GM19395 (cell line): ENCODE data around the gene SLC25A34.

ENCODE experiments used
- ATAC-seq: cut with Tn5 transposase; IDR thresholded peaks from one replicate; pipeline ENCODE4 v1.9.1; 2021; ENCODE audit warnings: mild to moderate bottlenecking, moderate library complexity; ENCODE audit not compliant: unreplicated experiment

Gene SLC25A34

DNA sequence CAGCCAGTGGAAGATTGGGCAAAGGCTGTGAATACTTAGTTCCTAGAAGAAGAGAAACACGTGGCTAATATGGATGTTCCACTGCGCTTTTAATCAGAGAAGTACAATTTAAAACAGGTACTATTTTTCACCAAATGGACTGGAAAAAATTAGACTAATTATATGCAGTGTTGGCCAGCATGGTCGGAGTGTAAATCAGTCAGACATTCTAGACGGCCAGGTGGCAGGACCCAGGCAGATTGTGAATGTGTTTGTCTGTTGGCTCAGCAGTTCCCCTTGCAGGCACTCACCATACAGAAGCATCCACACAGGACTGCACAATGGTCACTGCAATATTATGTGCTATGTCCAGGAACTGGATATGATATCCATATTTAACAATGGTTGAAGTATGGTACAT, 23.9 kb upstream of the SLC25A34 start:
- no peak for ATAC-seq

DNA sequence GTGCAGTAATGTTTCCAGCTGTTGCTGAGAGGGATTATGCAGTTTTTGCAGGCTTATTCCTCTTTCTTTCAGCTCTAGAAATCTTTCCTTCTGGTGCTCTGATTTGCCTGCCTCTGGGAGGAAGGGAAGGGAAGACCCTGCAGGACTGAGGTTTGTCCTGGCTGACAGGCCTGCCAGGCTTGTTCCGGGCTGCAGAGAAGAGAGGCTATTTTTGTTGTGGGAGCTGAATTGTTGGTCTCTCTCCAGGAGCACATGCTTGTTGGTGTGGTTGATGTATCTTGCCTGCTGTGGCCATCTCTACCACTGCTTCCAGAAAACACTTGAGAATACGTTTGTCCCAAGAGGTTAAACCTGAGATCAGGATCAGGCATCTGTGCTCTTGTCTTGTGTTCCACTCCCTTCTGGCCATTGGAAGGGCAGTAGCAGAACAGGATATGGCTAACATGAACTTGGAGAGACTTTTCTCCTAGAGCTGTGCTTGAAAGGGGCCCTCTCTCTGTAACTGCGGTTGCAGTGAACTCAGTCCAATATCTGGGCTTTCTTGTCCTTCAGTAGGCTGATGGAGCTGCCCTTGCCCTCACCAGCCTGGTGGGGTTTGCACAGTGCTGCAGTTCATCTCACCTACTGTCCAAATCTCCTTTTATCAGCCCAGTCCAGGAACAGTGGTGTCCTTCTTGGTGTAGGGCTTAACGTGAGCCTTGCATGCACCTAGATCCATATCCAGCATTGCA, 21.5 kb upstream of the SLC25A34 start:
- no peak for ATAC-seq

GRCh38 chr1:15717418-15718125, 18.5 kb upstream of the SLC25A34 start:
- no peak for ATAC-seq

GRCh38 chr1:15718199-15718601, 17.9 kb upstream of the SLC25A34 start:
- no peak for ATAC-seq

GRCh38 chr1:15719381-15720120, 16.5 kb upstream of the SLC25A34 start:
- ATAC-seq: no peak

DNA sequence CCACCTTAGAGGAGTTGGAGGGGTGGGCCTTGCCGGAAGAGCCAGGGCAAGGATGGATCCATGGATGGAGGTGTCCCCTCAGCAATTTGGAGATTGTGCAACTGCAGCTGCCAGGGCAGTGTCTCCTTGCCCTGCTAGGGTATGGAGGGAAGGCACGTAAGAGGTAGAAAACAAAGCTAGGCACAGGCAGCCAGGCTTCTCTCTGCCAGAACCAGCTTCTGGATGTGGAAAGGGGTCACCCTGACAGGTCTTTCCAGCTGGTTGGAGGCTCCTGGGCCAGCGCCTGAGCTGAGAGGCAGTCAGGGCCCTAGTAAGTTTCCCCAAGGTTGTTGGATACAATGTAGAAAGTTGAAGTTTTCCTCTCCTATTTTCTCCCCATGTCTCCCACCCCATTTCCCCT, 15.2 kb upstream of the SLC25A34 start:
- ATAC-seq: no peak

DNA sequence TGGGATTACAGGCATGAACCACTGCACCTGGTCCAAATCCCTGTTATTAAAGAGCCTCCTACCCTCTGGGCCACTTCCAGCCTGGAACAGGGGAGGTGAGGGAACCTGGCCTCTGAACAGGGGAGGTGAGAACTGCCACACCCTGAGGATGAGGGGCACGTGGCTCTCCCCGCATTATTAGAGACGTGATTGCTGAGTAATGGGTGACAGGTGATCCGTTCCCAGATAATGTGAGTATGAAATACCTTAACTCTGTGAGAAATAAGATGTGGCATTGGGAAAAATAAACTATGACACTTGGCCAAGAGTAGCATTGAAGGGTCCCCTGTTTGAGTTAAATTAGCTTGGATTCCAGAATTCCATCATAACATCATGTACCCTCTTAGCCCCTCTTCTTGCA, 13.6 kb upstream of the SLC25A34 start:
- no peak for ATAC-seq

DNA sequence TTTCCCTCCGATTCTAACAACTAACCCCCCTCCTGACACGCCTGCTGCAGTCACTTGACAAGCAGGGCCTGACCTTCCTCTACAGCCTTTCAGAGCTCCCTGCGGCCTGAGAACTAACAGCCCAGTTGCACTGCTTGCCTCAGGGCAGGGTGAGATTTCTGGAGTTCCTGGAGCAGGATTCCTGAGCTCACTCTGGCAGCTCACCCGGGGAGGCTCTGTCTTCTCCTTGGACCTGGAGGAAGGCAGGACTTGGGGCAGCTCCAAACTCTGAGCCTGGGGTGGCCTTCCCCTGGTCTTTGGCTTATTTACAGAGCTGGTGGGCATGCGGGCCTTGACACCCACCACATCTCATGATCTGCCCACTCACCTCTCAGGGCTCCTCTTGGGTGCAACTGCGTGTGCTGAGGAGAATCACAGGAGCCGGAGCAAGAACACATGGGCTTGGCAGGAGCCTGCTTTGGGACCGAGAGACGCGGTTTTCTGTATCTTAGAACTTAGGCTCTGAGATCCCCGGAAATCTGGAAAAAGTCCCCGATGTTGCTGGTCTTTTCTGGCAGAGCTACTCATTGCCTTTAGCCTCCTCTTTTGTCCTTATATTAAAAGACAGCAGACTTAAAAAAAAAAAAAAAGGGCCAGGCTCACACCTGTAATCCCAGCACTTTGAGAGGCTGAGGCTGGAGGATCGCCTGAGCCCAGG, 13.1 kb upstream of the SLC25A34 start:
- no peak for ATAC-seq

DNA sequence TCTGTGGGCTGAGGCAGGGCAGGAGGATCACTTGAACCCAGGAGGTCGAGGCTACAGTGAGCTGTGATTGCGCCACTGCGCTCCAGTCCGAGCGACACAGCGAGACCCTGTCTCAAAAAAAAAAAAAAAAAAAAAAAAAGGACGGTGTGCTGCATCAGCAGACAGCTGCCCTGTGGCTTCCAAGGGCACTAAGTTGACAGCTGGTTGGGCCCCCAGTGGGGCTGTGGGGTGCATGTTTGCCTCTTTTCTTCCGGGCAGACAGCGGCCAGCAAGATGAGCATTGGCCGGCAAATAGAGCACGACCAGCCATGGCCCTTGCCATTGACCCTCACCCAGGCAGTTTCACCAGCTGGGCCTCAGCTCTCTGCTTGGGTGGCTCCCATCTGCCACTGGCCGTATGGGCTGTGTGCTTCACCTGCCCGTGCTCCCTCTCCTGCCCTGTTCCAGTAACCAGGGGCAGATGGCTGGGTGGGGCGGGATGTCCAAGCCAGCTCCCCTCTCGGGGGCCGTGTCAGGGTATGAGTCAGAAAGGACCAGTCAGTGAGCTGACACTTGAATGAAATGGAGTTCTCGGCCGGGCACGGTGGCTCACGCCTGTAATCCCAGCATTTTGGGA, 12.3 kb upstream of the SLC25A34 start:
- no peak for ATAC-seq

DNA sequence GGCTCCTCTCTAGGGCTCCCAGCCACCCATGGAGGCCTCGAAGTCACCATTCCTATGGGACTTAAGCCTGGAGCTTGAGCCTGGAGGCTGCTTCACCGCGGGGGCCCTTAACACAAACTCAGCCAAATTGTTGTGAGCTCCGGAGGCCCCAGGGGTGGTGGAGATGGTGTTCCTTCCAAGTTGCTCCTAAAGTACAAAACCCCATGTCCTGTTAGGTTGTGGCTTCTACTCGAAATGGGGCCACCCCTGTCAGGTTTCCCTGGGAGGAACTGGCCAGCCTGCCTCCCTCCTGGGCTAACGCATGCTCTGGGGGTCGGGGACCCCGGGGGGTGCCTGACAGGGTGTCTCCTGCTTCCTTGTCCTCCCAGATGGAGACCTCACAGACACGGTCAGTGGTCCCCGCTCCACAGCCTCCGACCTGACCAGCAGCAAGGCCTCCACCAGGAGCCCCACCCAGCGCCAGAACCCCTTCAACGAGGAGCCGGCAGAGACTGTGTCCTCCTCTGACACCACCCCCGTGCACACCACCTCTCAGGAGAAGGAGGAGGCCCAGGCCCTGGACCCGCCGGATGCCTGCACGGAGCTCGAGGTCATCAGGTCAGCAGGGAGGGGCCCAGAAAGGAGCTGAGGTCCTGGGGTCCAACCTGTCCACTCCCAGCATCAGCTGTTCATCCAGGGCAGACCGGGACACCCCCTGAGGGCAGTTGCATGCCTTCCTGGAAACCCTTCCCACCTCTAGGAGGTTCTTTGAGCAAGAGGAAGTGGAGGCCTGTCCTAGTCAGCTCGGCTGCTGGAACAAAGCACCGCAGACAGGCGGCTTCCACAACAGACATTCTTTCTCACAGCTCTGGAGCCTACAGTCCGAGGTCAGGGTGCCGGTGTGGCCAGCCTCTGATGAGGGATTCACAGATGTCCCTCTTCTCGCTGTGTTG, 10.8 kb upstream of the SLC25A34 start:
- ATAC-seq: no peak

GRCh38 chr1:15726508-15726907, 9.6 kb upstream of the SLC25A34 start:
- no peak for ATAC-seq

GRCh38 chr1:15727021-15727420, 9.0 kb upstream of the SLC25A34 start:
- ATAC-seq: no peak

- no peak for ATAC-seq
Observed at GRCh38 chr1:15727424-15727823, 8.6 kb upstream of the SLC25A34 start.

GRCh38 chr1:15727866-15728534, 8.1 kb upstream of the SLC25A34 start:
- no peak for ATAC-seq

- ATAC-seq: no peak
Observed at GRCh38 chr1:15728937-15729657, 7.0 kb upstream of the SLC25A34 start.

DNA sequence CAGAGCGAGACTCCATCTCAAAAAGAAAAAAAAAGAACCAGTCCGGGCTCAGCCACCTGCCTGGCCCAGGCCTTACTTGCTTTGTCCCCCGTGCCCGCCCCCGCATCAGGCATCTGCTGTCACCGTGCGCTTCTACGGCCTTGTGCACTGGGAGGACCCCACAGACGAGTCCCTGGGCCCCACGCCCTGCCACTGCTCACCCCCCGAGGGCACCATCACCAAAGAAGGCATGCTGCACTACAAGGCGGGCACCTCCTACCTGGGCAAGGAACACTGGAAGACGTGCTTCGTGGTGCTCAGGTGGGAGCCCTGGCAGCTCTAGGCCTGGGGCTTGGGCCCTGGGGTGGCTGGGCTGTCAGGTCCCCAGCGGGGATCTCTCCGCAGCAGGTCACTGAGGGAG, 5.6 kb upstream of the SLC25A34 start:
- no peak for ATAC-seq

DNA sequence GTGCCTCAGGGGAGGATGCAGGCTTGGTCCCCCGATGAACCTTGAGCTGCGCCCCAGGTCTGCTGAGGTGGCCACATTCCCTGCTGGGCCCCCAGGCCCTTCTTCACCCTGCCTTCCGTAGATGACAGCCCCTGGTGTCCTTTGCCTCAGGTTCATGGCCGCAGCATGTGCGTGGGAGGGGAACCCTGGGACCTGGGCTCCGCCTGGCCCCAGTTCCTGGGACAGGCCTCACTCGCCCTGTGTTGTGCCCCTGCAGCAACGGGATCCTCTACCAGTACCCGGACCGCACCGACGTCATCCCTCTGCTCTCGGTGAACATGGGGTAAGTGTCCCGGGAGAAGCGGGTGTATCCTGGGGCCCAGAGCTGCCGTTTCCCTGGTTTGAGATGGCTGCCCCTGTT, 5.1 kb upstream of the SLC25A34 start:
- no peak for ATAC-seq
